Measurements from ENCODE around the gene L3MBTL4. TPM values are rescaled to one million over a fixed set of nuclear protein-coding genes. Genes with fewer than 3 reads are reported as not detected.

L3MBTL4 gene
- total RNA-seq, 4 donors from 2014 or later, result 3.6 to 9.0 (median 5.0) TPM

GRCh38 chr18:5951515-5952091 lies 463.1 kb downstream of the L3MBTL4 start:
- WGBS, 2 donors, result 66 to 83% methylated on average over 4 of the region's 4 CpGs
- no peaks in the 10 kb centered on the region for H3K27me3 ChIP-seq
- H3K36me3 ChIP-seq, result peaks cover 0 to 15% (median 0%) of the 10 kb centered on the region in 3 donors
- TF ChIP-seq POLR2A (IDR thresholded peaks at IDR 0.05), result no peak
- TF ChIP-seq CTCF (IDR thresholded peaks at IDR 0.05), result no peak
- no peaks in the 10 kb centered on the region for H3K9me3 ChIP-seq
- DNase-seq, result no peak
- intact Hi-C loops (cut with DNase I), result no loop called here
- H3K27ac ChIP-seq, result no peak overlapping the region
- H3K4me1 ChIP-seq, result no peaks in the 10 kb centered on the region
- no peak overlapping the region for H3K4me3 ChIP-seq

GRCh38 chr18:5948781-5949180 lies 465.9 kb downstream of the L3MBTL4 start:
- 10 to 11% methylated on average over 1 of the region's 1 CpG for WGBS, 2 donors
- H3K36me3 ChIP-seq, result no peaks in the 10 kb centered on the region
- intact Hi-C loops (cut with DNase I), result no loop called here
- no peak overlapping the region for H3K4me3 ChIP-seq
- peaks cover 0 to 2% (median 0%) of the 10 kb centered on the region in 4 donors for H3K27me3 ChIP-seq
- no peak for TF ChIP-seq CTCF (IDR thresholded peaks at IDR 0.05)
- TF ChIP-seq POLR2A (IDR thresholded peaks at IDR 0.05), result no peak
- no peak for DNase-seq
- no peak overlapping the region for H3K27ac ChIP-seq
- no peaks in the 10 kb centered on the region for H3K9me3 ChIP-seq
- no peaks in the 10 kb centered on the region for H3K4me1 ChIP-seq

GRCh38 chr18:5948237-5948636 lies 466.5 kb downstream of the L3MBTL4 start:
- H3K27ac ChIP-seq, result no peak overlapping the region
- intact Hi-C loops (cut with DNase I), result no loop called here
- no peak overlapping the region for H3K4me3 ChIP-seq
- H3K36me3 ChIP-seq, result no peaks in the 10 kb centered on the region
- H3K4me1 ChIP-seq, result no peaks in the 10 kb centered on the region
- H3K27me3 ChIP-seq, result peaks cover 0 to 6% (median 0%) of the 10 kb centered on the region in 4 donors
- H3K9me3 ChIP-seq, result no peaks in the 10 kb centered on the region
- TF ChIP-seq CTCF (IDR thresholded peaks at IDR 0.05) (no peak), POLR2A (IDR thresholded peaks at IDR 0.05) (no peak)
- 55 to 67% methylated on average over 2 of the region's 2 CpGs for WGBS, 2 donors
- no peak for DNase-seq

- no peak for DNase-seq
- H3K36me3 ChIP-seq, result no peaks in the 10 kb centered on the region
- no peaks in the 10 kb centered on the region for H3K9me3 ChIP-seq
- 87 to 89% methylated on average over 3 of the region's 3 CpGs for WGBS, 2 donors
- no peaks in the 10 kb centered on the region for H3K4me1 ChIP-seq
- peaks cover 0 to 6% (median 0%) of the 10 kb centered on the region in 4 donors for H3K27me3 ChIP-seq
- no peak overlapping the region for H3K4me3 ChIP-seq
- no peak for TF ChIP-seq CTCF (IDR thresholded peaks at IDR 0.05)
- TF ChIP-seq POLR2A (IDR thresholded peaks at IDR 0.05), result no peak
- intact Hi-C loops (cut with DNase I), result no loop called here
- H3K27ac ChIP-seq, result no peak overlapping the region
Measured at GRCh38 chr18:5944448-5944847, 470.3 kb downstream of the L3MBTL4 start.

- Histone ChIP-seq H3K9me3 (no peaks in the 10 kb centered on the region), H3K4me3 (no peak overlapping the region), H3K27ac (no peak overlapping the region), H3K4me1 (no peaks in the 10 kb centered on the region), H3K36me3 (no peaks in the 10 kb centered on the region), H3K27me3 (peaks cover 0 to 6% (median 0%) of the 10 kb centered on the region in 4 donors)
- intact Hi-C loops (cut with DNase I), result no loop called here
- DNase-seq, result no peak
- TF ChIP-seq POLR2A (IDR thresholded peaks at IDR 0.05) (no peak), CTCF (IDR thresholded peaks at IDR 0.05) (no peak)
- WGBS, 2 donors, result 40 to 51% methylated on average over 5 of the region's 5 CpGs
Measured at GRCh38 chr18:5943514-5943913, 471.2 kb downstream of the L3MBTL4 start.

All from esophagus squamous epithelium (tissue), 5 donors.